Activated naive CD4-positive, alpha-beta T cell treated with anti-CD3 and anti-CD28 coated beads for 36 hours (primary cell): ENCODE data around the gene BCL11A. TPM values are rescaled to one million over a fixed set of nuclear protein-coding genes. Genes with fewer than 3 reads are reported as not detected.

Experiments used
- CTCF ChIA-PET: fragments of 350-600 bp; sonication (Branson Sonifier 250); formaldehyde crosslinking; loops from one replicate; lab custom pipeline; 2021; ENCODE audit warnings: antibody characterized with exemption; lab: Charles Lee
- DNase-seq: peaks from one replicate; pipeline ENCODE4 v3.0.0-alpha.2; 2020
- H3K27ac Mint-ChIP-seq: one replicate; pipeline ENCODE4 v1.8.0; 2021; ENCODE audit warnings: mild to moderate bottlenecking, mixed read lengths
- H3K27me3 Mint-ChIP-seq: one replicate; pipeline ENCODE4 v1.8.0; 2021; ENCODE audit warnings: low read depth, mixed read lengths
- H3K36me3 Mint-ChIP-seq: one replicate; pipeline ENCODE4 v1.8.0; 2021; ENCODE audit warnings: low read depth, mixed read lengths
- H3K4me1 Mint-ChIP-seq: one replicate; pipeline ENCODE4 v1.8.0; 2021; ENCODE audit warnings: low read depth, mixed read lengths
- H3K4me3 Mint-ChIP-seq: one replicate; pipeline ENCODE4 v1.8.0; 2021; ENCODE audit warnings: mild to moderate bottlenecking, moderate library complexity, mixed read lengths
- H3K9me3 Mint-ChIP-seq: one replicate; pipeline ENCODE4 v1.8.0; 2021; ENCODE audit warnings: mixed read lengths
- intact Hi-C: fragments of 100-400 bp; cut with micrococcal nuclease; formaldehyde crosslinking; loops from one replicate; pipeline ENCODE4 v1.15.1; 2023
- total RNA-seq, 2 experiments: library from RNA; stranded (reverse); gene quantifications; one replicate each; pipeline ENCODE4 v1.2.3, GENCODE V29; 2021

The BCL11A gene
- total RNA-seq, 2 experiments from 2014 or later: 0.52 to 0.67 TPM

- H3K36me3 Mint-ChIP-seq: no peaks in the 10 kb centered on the region
- CTCF ChIA-PET: no interaction called here
- intact Hi-C loops: no loop called here
- H3K4me1 Mint-ChIP-seq: no peaks in the 10 kb centered on the region
- H3K9me3 Mint-ChIP-seq: no peaks in the 10 kb centered on the region
- no peak for DNase-seq
- no peak overlapping the region for H3K4me3 Mint-ChIP-seq
- H3K27me3 Mint-ChIP-seq: no peaks in the 10 kb centered on the region
- H3K27ac Mint-ChIP-seq: no peak overlapping the region
Observed at GRCh38 chr2:60460577-60461420, 92.7 kb downstream of the BCL11A start.

- CTCF ChIA-PET: interaction anchor here (1.3 kb wide), 1 partner anchor 101 kb away, joined by 4 read pairs; no protein-coding TSS in a partner anchor
- intact Hi-C loops: no loop called here
- no peak for DNase-seq
- no peak overlapping the region for H3K4me3 Mint-ChIP-seq
- no peaks in the 10 kb centered on the region for H3K9me3 Mint-ChIP-seq
- H3K36me3 Mint-ChIP-seq: no peaks in the 10 kb centered on the region
- H3K27ac Mint-ChIP-seq: no peak overlapping the region
- no peaks in the 10 kb centered on the region for H3K27me3 Mint-ChIP-seq
- H3K4me1 Mint-ChIP-seq: no peaks in the 10 kb centered on the region
Observed at GRCh38 chr2:60459851-60460250, 93.6 kb downstream of the BCL11A start.

- H3K9me3 Mint-ChIP-seq: no peaks in the 10 kb centered on the region
- no peak overlapping the region for H3K4me3 Mint-ChIP-seq
- no peaks in the 10 kb centered on the region for H3K36me3 Mint-ChIP-seq
- no peaks in the 10 kb centered on the region for H3K4me1 Mint-ChIP-seq
- CTCF ChIA-PET: interaction anchor here (0.6 kb wide), 1 partner anchor 125 kb away, joined by 3 read pairs; no protein-coding TSS in a partner anchor
- H3K27ac Mint-ChIP-seq: no peak overlapping the region
- no peak for DNase-seq
- intact Hi-C loops: no loop called here
- no peaks in the 10 kb centered on the region for H3K27me3 Mint-ChIP-seq
Observed at GRCh38 chr2:60456115-60456770, 97.2 kb downstream of the BCL11A start.

- no peak overlapping the region for H3K27ac Mint-ChIP-seq
- no peaks in the 10 kb centered on the region for H3K9me3 Mint-ChIP-seq
- no peak overlapping the region for H3K4me3 Mint-ChIP-seq
- no peaks in the 10 kb centered on the region for H3K27me3 Mint-ChIP-seq
- H3K36me3 Mint-ChIP-seq: no peaks in the 10 kb centered on the region
- DNase-seq: no peak
- H3K4me1 Mint-ChIP-seq: no peaks in the 10 kb centered on the region
- intact Hi-C loops: no loop called here
- CTCF ChIA-PET: no interaction called here
Observed at GRCh38 chr2:60453872-60454271, 99.6 kb downstream of the BCL11A start.

GRCh38 chr2:60453301-60453700 lies 100.2 kb downstream of the BCL11A start:
- H3K4me1 Mint-ChIP-seq: no peaks in the 10 kb centered on the region
- CTCF ChIA-PET: no interaction called here
- H3K27me3 Mint-ChIP-seq: no peaks in the 10 kb centered on the region
- no peaks in the 10 kb centered on the region for H3K36me3 Mint-ChIP-seq
- H3K27ac Mint-ChIP-seq: no peak overlapping the region
- no peaks in the 10 kb centered on the region for H3K9me3 Mint-ChIP-seq
- no peak overlapping the region for H3K4me3 Mint-ChIP-seq
- intact Hi-C loops: no loop called here
- no peak for DNase-seq

- H3K9me3 Mint-ChIP-seq: no peaks in the 10 kb centered on the region
- H3K27me3 Mint-ChIP-seq: no peaks in the 10 kb centered on the region
- H3K4me3 Mint-ChIP-seq: no peak overlapping the region
- no peak for DNase-seq
- H3K36me3 Mint-ChIP-seq: no peaks in the 10 kb centered on the region
- peaks cover 8% of the 10 kb centered on the region for H3K4me1 Mint-ChIP-seq
- no peak overlapping the region for H3K27ac Mint-ChIP-seq
- CTCF ChIA-PET: no interaction called here
- intact Hi-C loops: no loop called here
Observed at GRCh38 chr2:60450488-60450887, 103.0 kb downstream of the BCL11A start.

GRCh38 chr2:60447943-60448342 lies 105.5 kb downstream of the BCL11A start:
- no peak overlapping the region for H3K27ac Mint-ChIP-seq
- intact Hi-C loops: no loop called here
- DNase-seq: no peak
- no peaks in the 10 kb centered on the region for H3K9me3 Mint-ChIP-seq
- no peaks in the 10 kb centered on the region for H3K27me3 Mint-ChIP-seq
- peaks cover 8% of the 10 kb centered on the region for H3K4me1 Mint-ChIP-seq
- H3K4me3 Mint-ChIP-seq: no peak overlapping the region
- H3K36me3 Mint-ChIP-seq: no peaks in the 10 kb centered on the region
- CTCF ChIA-PET: interaction anchor here (0.7 kb wide), 1 partner anchor 97 kb away, joined by 4 read pairs; no protein-coding TSS in a partner anchor

GRCh38 chr2:60446413-60447267 lies 106.8 kb downstream of the BCL11A start:
- Mint-ChIP-seq H3K27ac (no peak overlapping the region), H3K4me3 (no peak overlapping the region)
- CTCF ChIA-PET: interaction anchor here (1.0 kb wide), 1 partner anchor 92 kb away, joined by 3 read pairs; no protein-coding TSS in a partner anchor

GRCh38 chr2:60445684-60446179 lies 107.7 kb downstream of the BCL11A start:
- H3K27ac Mint-ChIP-seq: no peak overlapping the region
- H3K4me1 Mint-ChIP-seq: peaks cover 8% of the 10 kb centered on the region
- DNase-seq: no peak
- intact Hi-C loops: loop anchor here (1.0 kb wide), 1 partner anchor 105 kb away; no protein-coding TSS in a partner anchor
- CTCF ChIA-PET: interaction anchor here (0.6 to 1.0 kb wide), 2 partner anchors 93 to 147 kb away, joined by 3 to 4 read pairs; no protein-coding TSS in a partner anchor
- no peaks in the 10 kb centered on the region for H3K36me3 Mint-ChIP-seq
- H3K4me3 Mint-ChIP-seq: no peak overlapping the region
- H3K9me3 Mint-ChIP-seq: no peaks in the 10 kb centered on the region
- no peaks in the 10 kb centered on the region for H3K27me3 Mint-ChIP-seq

More at GRCh38 chr2:60446413-60447267, 106.8 kb downstream of the BCL11A start:
- no peaks in the 10 kb centered on the region for H3K9me3 Mint-ChIP-seq
- intact Hi-C loops: loop anchor here (1.0 kb wide), 1 partner anchor 104 kb away; no protein-coding TSS in a partner anchor
- no peaks in the 10 kb centered on the region for H3K36me3 Mint-ChIP-seq
- no peaks in the 10 kb centered on the region for H3K27me3 Mint-ChIP-seq
- peaks cover 8% of the 10 kb centered on the region for H3K4me1 Mint-ChIP-seq
- no peak for DNase-seq

- no peaks in the 10 kb centered on the region for H3K9me3 Mint-ChIP-seq
- no peak overlapping the region for H3K4me3 Mint-ChIP-seq
- intact Hi-C loops: no loop called here
- peaks cover 8% of the 10 kb centered on the region for H3K4me1 Mint-ChIP-seq
- no peak for DNase-seq
- H3K36me3 Mint-ChIP-seq: no peaks in the 10 kb centered on the region
- peaks cover 2% of the 10 kb centered on the region for H3K27me3 Mint-ChIP-seq
- no peak overlapping the region for H3K27ac Mint-ChIP-seq
- CTCF ChIA-PET: no interaction called here
Observed at GRCh38 chr2:60442608-60443007, 110.8 kb downstream of the BCL11A start.

- peaks cover 2% of the 10 kb centered on the region for H3K27me3 Mint-ChIP-seq
- H3K4me3 Mint-ChIP-seq: no peak overlapping the region
- intact Hi-C loops: no loop called here
- no peaks in the 10 kb centered on the region for H3K9me3 Mint-ChIP-seq
- H3K36me3 Mint-ChIP-seq: no peaks in the 10 kb centered on the region
- peaks cover 6% of the 10 kb centered on the region for H3K4me1 Mint-ChIP-seq
- H3K27ac Mint-ChIP-seq: no peak overlapping the region
- DNase-seq: no peak
- CTCF ChIA-PET: no interaction called here
Observed at GRCh38 chr2:60441800-60442199, 111.7 kb downstream of the BCL11A start.

- Mint-ChIP-seq H3K9me3 (no peaks in the 10 kb centered on the region), H3K36me3 (no peaks in the 10 kb centered on the region), H3K4me3 (no peak overlapping the region), H3K27ac (no peak overlapping the region), H3K4me1 (no peaks in the 10 kb centered on the region), H3K27me3 (peaks cover 2% of the 10 kb centered on the region)
- intact Hi-C loops: no loop called here
- no peak for DNase-seq
- CTCF ChIA-PET: no interaction called here
Observed at GRCh38 chr2:60440767-60441163, 112.7 kb downstream of the BCL11A start.
